A549 (cell line): ENCODE data around the gene ARHGEF16. TPM values are rescaled to one million over a fixed set of nuclear protein-coding genes. Genes with fewer than 3 reads are reported as not detected.

Experiments
- ATAC-seq, 2 experiments: fragments of 200-7000 bp in 1 of 2; fragments of >200 bp in 1 of 2; cut with Nextera tagmentation in 1 of 2; cut with Tn5 transposase in 1 of 2; 3 replicates each; pipeline versions ENCODE4 v1.8.0 to v1.9.1; 2018 to 2020; ENCODE audit warnings: mild to moderate bottlenecking in 1 of 2, moderate library complexity in 1 of 2
- CTCF ChIA-PET: fragments of 300-600 bp; sonication (Branson Sonifier 250); formaldehyde crosslinking; extraction: SDS; loops from one replicate; lab custom pipeline; 2021; ENCODE audit warnings: antibody characterized with exemption, inconsistent platforms; lab: Yijun Ruan, JAX
- POLR2A ChIA-PET: fragments of 350-600 bp; formaldehyde crosslinking; extraction: SDS; loops from one replicate; lab custom pipeline; 2021; ENCODE audit warnings: antibody characterized with exemption, inconsistent platforms; lab: Yijun Ruan, JAX
- DNase-seq, 2 experiments: peaks; one replicate each; pipeline versions ENCODE4 v3.0.0 to v3.0.0-alpha.2; 2011 to 2016; ENCODE audit warnings: low read depth in 1 of 2, low spot score in 1 of 2
- FAIRE-seq: peaks from 2 replicates; lab custom pipeline; 2011; peaks lifted over from hg19 to GRCh38; lab: Jason Lieb, UNC
- H3K27ac ChIP-seq, 2 experiments: fragments of >200 bp; sonication (Bioruptor Twin); formaldehyde crosslinking; 3 replicates each; pipeline ENCODE4 v1.5.1; 2016 to 2017
- H3K4me1 ChIP-seq: fragments of >200 bp; sonication (Bioruptor Twin); formaldehyde crosslinking; 3 replicates; pipeline ENCODE4 v1.6.1; 2016
- H3K4me2 ChIP-seq: fragments of >200 bp; sonication (Bioruptor Twin); formaldehyde crosslinking; 3 replicates; pipeline ENCODE4 v1.6.1; 2016
- H3K4me3 ChIP-seq: fragments of >200 bp; sonication (Bioruptor Twin); formaldehyde crosslinking; 3 replicates; pipeline ENCODE4 v1.5.1; 2016
- H3K9me3 ChIP-seq: fragments of >200 bp; sonication (Bioruptor Twin); formaldehyde crosslinking; 3 replicates; pipeline ENCODE4 v1.6.1; 2016
- CBX2 ChIP-seq: fragments of 200-600 bp; sonication (generic); IDR thresholded peaks from 2 replicates; pipeline ENCODE4 v1.6.1; 2016; ENCODE audit warnings: low read depth, mild to moderate bottlenecking, borderline replicate concordance
- CEBPB ChIP-seq, 2 experiments: fragments of >200 bp in 1 of 2; sonication (Bioruptor Twin) in 1 of 2; formaldehyde crosslinking in 1 of 2; IDR thresholded peaks; 2 replicates each; pipeline ENCODE4 v1.6.1; 2012 to 2016
- CHD4 ChIP-seq: fragments of 200-600 bp; sonication (generic); IDR thresholded peaks from 2 replicates; pipeline ENCODE4 v1.6.1; 2016; ENCODE audit warnings: antibody characterized with exemption, mild to moderate bottlenecking, borderline replicate concordance
- EHMT2 ChIP-seq: fragments of 200-600 bp; sonication (generic); IDR thresholded peaks from 2 replicates; pipeline ENCODE4 v1.6.1; 2016; ENCODE audit warnings: antibody characterized with exemption, low read depth, mild to moderate bottlenecking, moderate library complexity
- ESRRA ChIP-seq: fragments of 150-350 bp; IDR thresholded peaks from 2 replicates; pipeline ENCODE4 v1.6.1; 2014; ENCODE audit warnings: mild to moderate bottlenecking, low read length, borderline replicate concordance
- FOXS1 ChIP-seq: fragments of 250-450 bp; sonication (Bioruptor Pico); IDR thresholded peaks from 2 replicates; pipeline ENCODE4 v1.5.0; 2020; ENCODE audit warnings: mild to moderate bottlenecking, moderate library complexity
- GATA3 ChIP-seq: IDR thresholded peaks from 2 replicates; pipeline ENCODE4 v1.6.1; 2012; ENCODE audit warnings: borderline replicate concordance
- HDAC2 ChIP-seq: fragments of 200-600 bp; sonication (generic); IDR thresholded peaks from 2 replicates; pipeline ENCODE4 v1.6.1; 2016
- HOXB13 ChIP-seq: fragments of 250-450 bp; sonication (Bioruptor Pico); IDR thresholded peaks from 2 replicates; pipeline ENCODE4 v1.5.0; 2020; ENCODE audit warnings: low read depth, mild to moderate bottlenecking, moderate library complexity
- MAZ ChIP-seq: fragments of 150-350 bp; IDR thresholded peaks from 2 replicates; pipeline ENCODE4 v1.6.1; 2014; ENCODE audit warnings: antibody characterized with exemption, low read depth, low read length, borderline replicate concordance
- PHF8 ChIP-seq: fragments of 200-600 bp; sonication (generic); IDR thresholded peaks from 2 replicates; pipeline ENCODE4 v1.6.1; 2016; ENCODE audit warnings: low read depth, mild to moderate bottlenecking, antibody characterized with exemption, moderate library complexity, borderline replicate concordance
- RAD21 ChIP-seq, 2 experiments: fragments of >200 bp in 1 of 2; sonication (Bioruptor Twin) in 1 of 2; formaldehyde crosslinking in 1 of 2; IDR thresholded peaks in 1 of 2; conservative IDR thresholded peaks in 1 of 2; 2 replicates in 1 of 2; 3 replicates in 1 of 2; pipeline ENCODE4 v1.6.1; 2012 to 2018; ENCODE audit warnings: inconsistent platforms in 1 of 2
- RCOR1 ChIP-seq: fragments of 150-350 bp; IDR thresholded peaks from 2 replicates; pipeline ENCODE4 v1.6.1; 2014; ENCODE audit warnings: antibody characterized with exemption, low read length, low read depth
- TFCP2L1 ChIP-seq: fragments of 250-450 bp; sonication (Bioruptor Pico); IDR thresholded peaks from 2 replicates; pipeline ENCODE4 v1.5.0; 2021; ENCODE audit warnings: mild to moderate bottlenecking
- WGBS: methylation state at CpG from one replicate; pipeline ENCODE4 v1.1.6; 2017; ENCODE audit errors: missing lambda C conversion rate; 5-methylcytosine and 5-hydroxymethylcytosine counted together
- polyA plus RNA-seq, 4 experiments: library from polyadenylated mRNA; depleted of rRNA in 3 of 4; stranded (reverse); fragments of >200 nt; fragmentation: RNase III in 1 of 4; extraction: RNeasy Plus Mini Kit Qiagen cat#74134 plus additional on column Dnase treatment in 1 of 4; gene quantifications; 2 replicates in 3 of 4; 3 replicates in 1 of 4; pipeline ENCODE4 v1.2.3, GENCODE V29; 2011 to 2017
- TF ChIP-seq, protein P1 (sequence below): fragments of >200 bp; sonication (Bioruptor Twin); formaldehyde crosslinking; IDR thresholded peaks from 3 replicates; pipeline ENCODE4 v1.5.1; 2016

Gene ARHGEF16
- polyA plus RNA-seq, 2 of the 4 experiments (the other 2 are of a cell fraction) = 1.4 to 3.2 TPM

DNA sequence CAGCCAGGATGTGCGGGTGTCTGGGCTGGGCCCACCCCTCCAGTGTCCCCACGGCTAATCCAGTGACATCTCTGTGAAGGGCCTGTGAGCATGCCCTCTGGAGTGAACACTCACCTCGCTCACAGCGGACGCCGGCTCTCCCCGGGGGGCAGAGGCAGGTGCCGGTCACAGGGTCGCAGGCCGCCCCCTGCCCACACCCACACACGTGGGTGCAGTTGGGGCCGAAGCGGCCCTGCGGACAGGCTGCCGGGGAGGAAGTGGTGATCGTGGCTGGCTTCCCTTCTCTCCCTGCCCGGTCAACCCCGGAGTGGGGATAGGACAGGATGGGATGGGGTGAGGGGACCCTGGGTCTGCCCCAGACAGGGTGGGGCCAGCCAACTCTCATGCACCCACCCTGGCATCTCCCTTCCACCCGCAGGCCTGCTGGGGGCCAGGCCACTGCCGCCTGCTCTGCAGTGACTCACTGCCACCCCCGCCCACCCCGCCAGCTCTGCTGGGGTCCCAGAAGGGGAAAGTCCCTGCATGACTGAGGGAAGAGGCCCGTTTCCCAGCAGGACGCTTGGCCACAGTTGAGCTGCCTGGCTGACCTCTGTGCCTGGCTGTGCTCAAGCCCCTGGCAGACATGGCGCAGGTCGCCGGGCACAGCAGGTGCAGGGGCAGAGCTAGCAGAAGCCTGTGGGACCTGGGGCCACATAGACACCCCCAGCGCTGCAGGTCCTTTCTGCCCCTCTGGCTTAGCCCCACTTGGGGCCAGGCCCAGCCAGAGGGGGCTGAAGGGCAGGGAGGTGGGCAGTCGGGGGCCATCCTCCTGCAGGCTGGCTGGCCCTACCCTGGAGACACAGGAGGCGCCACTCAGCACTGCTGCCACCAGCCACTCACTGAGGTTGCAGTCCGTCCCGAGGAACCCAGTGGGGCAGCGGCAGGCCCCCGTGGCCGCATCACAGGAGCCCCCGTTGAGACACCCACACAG, 41.6 kb downstream of the ARHGEF16 start (continued):
- TF ChIP-seq, protein P1, sequence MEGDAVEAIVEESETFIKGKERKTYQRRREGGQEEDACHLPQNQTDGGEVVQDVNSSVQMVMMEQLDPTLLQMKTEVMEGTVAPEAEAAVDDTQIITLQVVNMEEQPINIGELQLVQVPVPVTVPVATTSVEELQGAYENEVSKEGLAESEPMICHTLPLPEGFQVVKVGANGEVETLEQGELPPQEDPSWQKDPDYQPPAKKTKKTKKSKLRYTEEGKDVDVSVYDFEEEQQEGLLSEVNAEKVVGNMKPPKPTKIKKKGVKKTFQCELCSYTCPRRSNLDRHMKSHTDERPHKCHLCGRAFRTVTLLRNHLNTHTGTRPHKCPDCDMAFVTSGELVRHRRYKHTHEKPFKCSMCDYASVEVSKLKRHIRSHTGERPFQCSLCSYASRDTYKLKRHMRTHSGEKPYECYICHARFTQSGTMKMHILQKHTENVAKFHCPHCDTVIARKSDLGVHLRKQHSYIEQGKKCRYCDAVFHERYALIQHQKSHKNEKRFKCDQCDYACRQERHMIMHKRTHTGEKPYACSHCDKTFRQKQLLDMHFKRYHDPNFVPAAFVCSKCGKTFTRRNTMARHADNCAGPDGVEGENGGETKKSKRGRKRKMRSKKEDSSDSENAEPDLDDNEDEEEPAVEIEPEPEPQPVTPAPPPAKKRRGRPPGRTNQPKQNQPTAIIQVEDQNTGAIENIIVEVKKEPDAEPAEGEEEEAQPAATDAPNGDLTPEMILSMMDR = no peak
- no peak for TF ChIP-seq RAD21 (conservative IDR thresholded peaks at IDR 0.05 in 1 of 2, IDR thresholded peaks at IDR 0.05 in 1 of 2)
- TF ChIP-seq TFCP2L1 (CRISPR knock-in tag) = no peak
- no peak for TF ChIP-seq HDAC2

DNA sequence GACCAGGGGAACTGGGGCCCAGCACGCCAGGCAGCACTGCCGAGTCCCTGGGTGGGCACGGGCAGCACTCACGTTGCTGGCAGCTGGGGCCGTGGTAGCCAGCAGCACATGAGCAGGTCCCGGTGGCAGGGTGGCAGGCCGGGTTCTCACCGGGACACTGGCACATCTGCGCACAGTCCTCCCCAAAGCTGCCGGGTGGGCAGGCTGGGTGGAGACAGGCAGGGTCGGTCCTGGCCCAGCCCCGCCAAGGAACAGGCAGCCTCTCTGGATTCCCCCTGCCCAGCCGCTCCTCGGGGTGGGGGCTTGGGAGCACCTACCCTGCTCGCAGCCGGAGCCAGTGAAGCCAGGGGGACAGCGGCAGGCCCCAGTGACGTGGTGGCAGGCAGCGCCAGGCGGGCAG, 42.5 kb downstream of the ARHGEF16 start:
- CTCF ChIA-PET = interaction anchor here (1.0 to 2.6 kb wide), 5 partner anchors 11 to 123 kb away, joined by 3 to 10 read pairs (median 3); no protein-coding TSS in a partner anchor
- Histone ChIP-seq H3K4me1 (no peaks in the 10 kb centered on the region), H3K4me2 (no peak overlapping the region), H3K27ac (no peak overlapping the region; a peak in 1 of 6 replicates), H3K4me3 (no peak overlapping the region), H3K9me3 (no peaks in the 10 kb centered on the region)
- TF ChIP-seq MAZ (no peak), PHF8 (no peak), CBX2 (no peak)
- ATAC-seq (no peak), DNase-seq (no peak), FAIRE-seq (no peak)
- POLR2A ChIA-PET = no interaction called here
- WGBS = 87% methylated on average over 12 of the region's 20 CpGs

DNA sequence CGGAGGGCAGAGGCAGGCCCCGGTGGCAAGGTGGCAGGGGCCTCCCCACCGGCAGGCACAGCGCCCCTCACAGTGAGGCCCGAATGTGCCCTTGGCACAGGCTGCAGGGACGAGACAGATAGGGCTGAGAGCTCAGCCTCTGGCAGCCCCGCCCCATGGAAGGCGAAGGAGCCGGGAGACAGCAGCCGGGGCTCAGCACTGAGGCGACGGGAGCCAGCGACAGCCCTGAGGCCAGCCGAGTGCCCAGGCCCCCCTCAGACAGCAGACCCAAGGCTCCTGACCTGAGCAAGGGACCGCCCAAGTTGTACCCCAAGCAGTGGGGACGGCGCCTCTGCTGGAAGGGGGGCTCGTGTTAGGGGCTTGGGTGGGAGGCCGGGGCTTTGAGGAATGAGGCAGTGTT, 43.1 kb downstream of the ARHGEF16 start:
- ChIA-PET CTCF (interaction anchor here (2.6 kb wide), 1 partner anchor 118 kb away, joined by 10 read pairs; no protein-coding TSS in a partner anchor), POLR2A (no interaction called here)
- DNase-seq = no peak
- Histone ChIP-seq H3K9me3 (no peaks in the 10 kb centered on the region), H3K4me2 (no peak overlapping the region), H3K4me3 (no peak overlapping the region), H3K27ac (no peak overlapping the region; a peak in 1 of 6 replicates), H3K4me1 (no peaks in the 10 kb centered on the region)
- TF ChIP-seq FOXS1 (CRISPR knock-in tag) = no peak
- no peak for TF ChIP-seq GATA3
- TF ChIP-seq HOXB13 = no peak
- TF ChIP-seq EHMT2 = no peak
- TF ChIP-seq CEBPB (IDR thresholded peaks at IDR 0.05) = no peak
- TF ChIP-seq, protein P1 = no peak
- TF ChIP-seq CHD4 = no peak
- no peak for TF ChIP-seq RCOR1
- no peak for TF ChIP-seq ESRRA
- no peak for ATAC-seq
- WGBS = 83% methylated on average over 1 of the region's 19 CpGs
- no peak for FAIRE-seq
